HTR-8/SVneo (cell line): ENCODE results near the gene WDR64.
"Not testable (repeated sequence)": the region's sequence is repeated elsewhere in the genome, so short reads cannot be mapped to it uniquely, and the experiment has no call there.

Experiments used
- DNase-seq: peaks from one replicate; pipeline ENCODE4 v3.0.0; 2011; ENCODE audit warnings: low spot score, mixed read lengths; ENCODE audit not compliant: insufficient read length
- FAIRE-seq: peaks from 2 replicates; lab custom pipeline; 2011; peaks lifted over from hg19 to GRCh38; lab: Jason Lieb, UNC

Gene WDR64

GRCh38 chr1:241825581-241825980 lies 173.5 kb downstream of the WDR64 start:
- FAIRE-seq, result no peak
- DNase-seq, result no peak

GRCh38 chr1:241826613-241827012 lies 174.5 kb downstream of the WDR64 start:
- DNase-seq, FAIRE-seq: not testable (repeated sequence)

GRCh38 chr1:241827264-241827663 lies 175.2 kb downstream of the WDR64 start:
- FAIRE-seq (no peak), DNase-seq (no peak)

GRCh38 chr1:241828463-241829021 lies 176.5 kb downstream of the WDR64 start:
- FAIRE-seq (peak; percentile 9), DNase-seq (no peak)

GRCh38 chr1:241829468-241829867 lies 177.4 kb downstream of the WDR64 start:
- FAIRE-seq (no peak), DNase-seq (no peak)

- DNase-seq (no peak), FAIRE-seq (no peak)
These were observed 182.8 kb downstream of the WDR64 start for GRCh38 chr1:241834733-241835377.

- FAIRE-seq (no peak), DNase-seq (no peak)
These were observed 184.9 kb downstream of the WDR64 start for GRCh38 chr1:241836941-241837340.

GRCh38 chr1:241837416-241837815 lies 185.3 kb downstream of the WDR64 start:
- DNase-seq, result no peak
- FAIRE-seq, result no peak

- DNase-seq (peak; percentile 56), FAIRE-seq (peak; percentile 76)
These were observed 185.8 kb downstream of the WDR64 start for GRCh38 chr1:241837901-241838300.

- FAIRE-seq (no peak), DNase-seq (no peak)
These were observed 186.8 kb downstream of the WDR64 start for GRCh38 chr1:241838897-241839296.

GRCh38 chr1:241839369-241839979 lies 187.4 kb downstream of the WDR64 start:
- no peak for DNase-seq
- FAIRE-seq, result no peak

GRCh38 chr1:241840164-241840563 lies 188.1 kb downstream of the WDR64 start:
- no peak for FAIRE-seq
- no peak for DNase-seq

- DNase-seq (no peak), FAIRE-seq (no peak)
These were observed 189.6 kb downstream of the WDR64 start for GRCh38 chr1:241841691-241842090.

GRCh38 chr1:241842565-241842964 lies 190.5 kb downstream of the WDR64 start:
- FAIRE-seq, result peak; percentile 58

GRCh38 chr1:241844593-241844992 lies 192.5 kb downstream of the WDR64 start:
- DNase-seq, result no peak

More at GRCh38 chr1:241842565-241842964, 190.5 kb downstream of the WDR64 start:
- no peak for DNase-seq

GRCh38 chr1:241846375-241846774 lies 194.3 kb downstream of the WDR64 start:
- no peak for FAIRE-seq
- no peak for DNase-seq

More at GRCh38 chr1:241844593-241844992, 192.5 kb downstream of the WDR64 start:
- FAIRE-seq, result no peak

- no peak for FAIRE-seq
These were observed 194.9 kb downstream of the WDR64 start for GRCh38 chr1:241846862-241847539.

GRCh38 chr1:241847540-241847795 lies 195.4 kb downstream of the WDR64 start:
- FAIRE-seq, result no peak

More at GRCh38 chr1:241846862-241847539, 194.9 kb downstream of the WDR64 start:
- DNase-seq, result no peak

GRCh38 chr1:241847796-241848685 lies 196.0 kb downstream of the WDR64 start, which contains the start of gene EXO1:
Gene EXO1 (plus strand): TSS chr1:241848204. CDS start chr1:241850426, 2,222 bp downstream.
- peak; percentile 74 for FAIRE-seq
- peak; percentile 91 for DNase-seq

More at GRCh38 chr1:241847540-241847795, 195.4 kb downstream of the WDR64 start:
- DNase-seq, result no peak
